ENCODE data around the gene AGXT. TPM values are rescaled to one million over a fixed set of nuclear protein-coding genes. Genes with fewer than 3 reads are reported as not detected.

The AGXT gene
- total and polyA plus RNA-seq, 5 donors, result 0.14 TPM; not detected in 4

DNA sequence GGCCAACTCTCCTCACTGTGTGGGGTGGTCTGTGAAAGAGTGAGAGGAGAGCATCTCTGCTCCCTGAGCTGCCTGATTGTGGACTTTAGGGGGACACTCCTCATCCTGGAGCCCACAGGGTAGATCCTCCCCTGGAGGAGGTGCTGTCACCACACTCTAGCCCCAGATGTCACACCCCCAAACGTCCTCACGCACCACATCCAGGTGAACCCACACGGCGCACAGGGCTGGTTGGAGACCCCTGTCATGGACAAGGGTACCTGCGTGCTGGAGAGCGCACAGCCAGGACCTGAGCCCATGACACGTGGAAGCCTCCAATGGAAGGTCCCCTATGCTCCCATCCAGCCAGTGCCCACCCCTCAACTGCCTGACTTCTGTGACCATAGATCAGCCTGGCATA, 10.5 kb downstream of the AGXT start:
- no peak overlapping the region for H3K27ac ChIP-seq (ENCODE audit: low read length)
- intact Hi-C loops (cut with DNase I), result no loop called here
- no peak for ATAC-seq
- H3K4me1 ChIP-seq (ENCODE audit: control insufficient read depth, insufficient read depth, low read length), result no peaks in the 10 kb centered on the region
- H3K4me3 ChIP-seq (ENCODE audit: low read length), result no peak overlapping the region
- WGBS, result 74% methylated on average over 7 of the region's 7 CpGs
- no peaks in the 10 kb centered on the region for H3K9me3 ChIP-seq (ENCODE audit: control insufficient read depth, low read length)
- peak in 2 of 3 donors; percentile 16 to 18 for DNase-seq
- H3K27me3 ChIP-seq (ENCODE audit: control insufficient read depth, insufficient read depth), result no peaks in the 10 kb centered on the region

DNA sequence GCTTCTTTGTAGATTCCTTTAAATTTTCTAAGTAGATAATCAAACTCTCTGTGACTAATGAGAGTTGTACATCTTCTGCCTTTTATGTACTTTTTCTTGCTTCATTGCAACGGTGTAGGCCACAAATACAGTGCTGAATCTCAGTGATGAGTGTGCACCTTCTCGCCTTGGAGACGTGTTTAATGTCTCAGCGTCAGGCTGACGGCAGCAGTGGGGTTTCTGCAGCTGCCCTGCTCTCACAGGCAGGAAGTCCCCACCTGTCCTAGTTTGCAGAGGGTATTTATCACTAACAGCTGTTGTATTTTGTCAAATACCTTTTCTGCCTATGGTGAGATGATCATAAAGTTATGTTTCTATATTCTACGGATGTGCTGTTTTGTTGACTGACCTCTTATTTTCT, 13.3 kb downstream of the AGXT start:
- intact Hi-C loops (cut with DNase I), result no loop called here
- 58% methylated on average over 6 of the region's 6 CpGs for WGBS
- H3K27ac ChIP-seq (ENCODE audit: low read length), result no peak overlapping the region
- no peaks in the 10 kb centered on the region for H3K9me3 ChIP-seq (ENCODE audit: control insufficient read depth, low read length)
- ATAC-seq (no peak), DNase-seq (no peak)
- no peak overlapping the region for H3K4me3 ChIP-seq (ENCODE audit: low read length)
- H3K27me3 ChIP-seq (ENCODE audit: control insufficient read depth, insufficient read depth), result no peaks in the 10 kb centered on the region
- H3K4me1 ChIP-seq (ENCODE audit: control insufficient read depth, insufficient read depth, low read length), result no peaks in the 10 kb centered on the region

DNA sequence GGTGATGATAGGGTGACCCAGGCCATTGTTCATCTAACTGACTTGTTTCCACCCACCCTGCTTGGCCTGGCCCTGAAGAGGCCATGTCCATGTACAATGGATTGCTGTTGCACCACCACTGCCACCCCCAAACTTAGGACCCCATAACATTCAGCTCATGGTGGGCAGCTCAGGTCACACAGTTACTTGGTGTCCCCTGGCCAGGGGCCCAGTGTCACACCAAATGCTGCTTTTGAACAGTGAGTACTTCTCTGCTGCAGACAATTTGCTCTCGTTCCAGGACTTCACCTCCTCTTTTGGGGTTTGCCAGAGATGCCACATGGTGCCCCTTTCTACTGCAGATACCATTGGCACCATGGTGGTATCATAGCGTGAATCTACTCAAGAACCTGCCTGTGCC, 15.6 kb downstream of the AGXT start:
- intact Hi-C loops (cut with DNase I), result no loop called here
- ATAC-seq (no peak), DNase-seq (peak in 2 of 3 donors; percentile 21 to 30)
- H3K9me3 ChIP-seq (ENCODE audit: control insufficient read depth, low read length), result no peaks in the 10 kb centered on the region
- H3K27me3 ChIP-seq (ENCODE audit: control insufficient read depth, insufficient read depth), result no peaks in the 10 kb centered on the region
- no peak overlapping the region for H3K4me3 ChIP-seq (ENCODE audit: low read length)
- WGBS, result 82% methylated on average over 2 of the region's 2 CpGs
- H3K4me1 ChIP-seq (ENCODE audit: control insufficient read depth, insufficient read depth, low read length), result no peaks in the 10 kb centered on the region
- no peak overlapping the region for H3K27ac ChIP-seq (ENCODE audit: low read length)

DNA sequence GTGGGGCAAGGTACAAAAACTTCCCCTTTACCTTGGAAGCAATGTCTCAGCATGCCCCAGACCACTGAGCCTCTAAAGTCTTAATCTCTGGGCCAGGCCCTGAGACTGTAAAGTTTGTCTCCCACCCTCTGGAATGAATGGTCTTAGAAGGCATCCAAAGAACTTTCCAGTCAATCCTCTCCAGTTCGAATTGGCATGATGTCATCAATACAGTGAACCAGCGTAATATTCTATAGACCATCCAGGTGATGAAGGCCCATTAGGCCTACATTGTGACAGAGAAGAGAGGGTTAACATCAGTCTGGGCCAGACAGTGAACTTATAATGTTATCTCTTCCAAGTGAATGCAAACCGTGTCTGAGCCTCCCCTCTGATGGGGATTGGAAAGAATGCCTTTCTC, 16.1 kb downstream of the AGXT start:
- no peak for ATAC-seq
- H3K27ac ChIP-seq (ENCODE audit: low read length), result no peak overlapping the region
- H3K4me1 ChIP-seq (ENCODE audit: control insufficient read depth, insufficient read depth, low read length), result no peaks in the 10 kb centered on the region
- DNase-seq, result no peak
- H3K27me3 ChIP-seq (ENCODE audit: control insufficient read depth, insufficient read depth), result no peaks in the 10 kb centered on the region
- no peak overlapping the region for H3K4me3 ChIP-seq (ENCODE audit: low read length)
- intact Hi-C loops (cut with DNase I), result no loop called here
- H3K9me3 ChIP-seq (ENCODE audit: control insufficient read depth, low read length), result no peaks in the 10 kb centered on the region
- WGBS, result 76% methylated on average over 3 of the region's 3 CpGs

DNA sequence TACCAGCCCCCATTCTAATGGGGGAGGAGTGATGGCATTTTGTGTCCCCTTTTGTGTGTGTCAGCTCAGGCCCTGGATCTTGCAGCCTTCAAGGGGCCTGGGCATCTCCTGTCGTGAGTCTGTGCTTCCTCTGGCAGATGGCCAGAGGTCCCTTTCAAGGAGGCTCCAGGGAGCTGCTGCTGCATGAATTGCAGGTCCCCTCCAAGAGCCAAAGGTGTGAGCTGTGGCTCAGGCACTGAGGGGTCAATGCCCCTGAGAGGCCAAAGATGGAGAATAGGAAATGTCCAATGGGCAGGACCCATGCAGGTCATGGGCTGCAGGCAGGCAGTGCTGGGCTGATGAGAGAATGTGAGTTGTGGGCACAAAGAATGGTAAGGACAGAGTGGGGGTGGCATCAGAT, 16.9 kb downstream of the AGXT start:
- Histone ChIP-seq H3K4me3 (ENCODE audit: low read length) (no peak overlapping the region), H3K27me3 (ENCODE audit: control insufficient read depth, insufficient read depth) (no peaks in the 10 kb centered on the region), H3K9me3 (ENCODE audit: control insufficient read depth, low read length) (no peaks in the 10 kb centered on the region), H3K27ac (ENCODE audit: low read length) (no peak overlapping the region), H3K4me1 (ENCODE audit: control insufficient read depth, insufficient read depth, low read length) (no peaks in the 10 kb centered on the region)
- WGBS, result 39% methylated on average over 1 of the region's 1 CpG
- no peak for ATAC-seq
- intact Hi-C loops (cut with DNase I), result no loop called here
- peak in 1 of 3 donors; percentile 27 for DNase-seq

DNA sequence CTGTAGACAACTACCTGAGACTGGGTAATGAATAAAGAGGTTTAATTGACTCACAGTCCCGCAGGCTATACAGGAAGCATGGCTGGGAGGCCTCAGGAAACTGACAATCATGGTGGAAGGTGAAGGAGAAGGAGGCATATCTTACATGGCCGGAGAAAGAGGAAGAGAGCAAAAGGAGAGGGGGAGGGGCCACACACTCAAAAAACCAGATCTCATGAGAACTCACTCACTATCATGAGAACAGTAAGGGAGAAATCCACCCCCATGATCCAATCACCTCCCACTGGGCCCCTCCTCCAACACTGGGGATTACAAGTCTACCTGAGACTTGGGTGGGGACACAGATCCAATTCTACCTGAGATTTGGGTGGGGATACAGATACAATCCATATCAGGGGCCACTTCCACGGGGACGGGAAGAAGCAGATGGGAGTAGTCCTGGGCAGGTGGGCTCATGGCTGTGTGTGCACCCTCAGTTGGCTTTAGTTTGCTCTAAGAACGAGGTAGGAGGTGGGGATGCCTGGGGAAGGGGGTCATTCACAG, 17.5 kb downstream of the AGXT start:
- Histone ChIP-seq H3K27me3 (ENCODE audit: control insufficient read depth, insufficient read depth) (no peaks in the 10 kb centered on the region), H3K4me3 (ENCODE audit: low read length) (no peak overlapping the region), H3K9me3 (ENCODE audit: control insufficient read depth, low read length) (no peaks in the 10 kb centered on the region), H3K4me1 (ENCODE audit: control insufficient read depth, insufficient read depth, low read length) (no peaks in the 10 kb centered on the region), H3K27ac (ENCODE audit: low read length) (no peak overlapping the region)
- peak in 1 of 3 donors; percentile 11 for DNase-seq
- WGBS, result 79% methylated on average over 5 of the region's 5 CpGs
- ATAC-seq, result no peak
- intact Hi-C loops (cut with DNase I), result no loop called here

DNA sequence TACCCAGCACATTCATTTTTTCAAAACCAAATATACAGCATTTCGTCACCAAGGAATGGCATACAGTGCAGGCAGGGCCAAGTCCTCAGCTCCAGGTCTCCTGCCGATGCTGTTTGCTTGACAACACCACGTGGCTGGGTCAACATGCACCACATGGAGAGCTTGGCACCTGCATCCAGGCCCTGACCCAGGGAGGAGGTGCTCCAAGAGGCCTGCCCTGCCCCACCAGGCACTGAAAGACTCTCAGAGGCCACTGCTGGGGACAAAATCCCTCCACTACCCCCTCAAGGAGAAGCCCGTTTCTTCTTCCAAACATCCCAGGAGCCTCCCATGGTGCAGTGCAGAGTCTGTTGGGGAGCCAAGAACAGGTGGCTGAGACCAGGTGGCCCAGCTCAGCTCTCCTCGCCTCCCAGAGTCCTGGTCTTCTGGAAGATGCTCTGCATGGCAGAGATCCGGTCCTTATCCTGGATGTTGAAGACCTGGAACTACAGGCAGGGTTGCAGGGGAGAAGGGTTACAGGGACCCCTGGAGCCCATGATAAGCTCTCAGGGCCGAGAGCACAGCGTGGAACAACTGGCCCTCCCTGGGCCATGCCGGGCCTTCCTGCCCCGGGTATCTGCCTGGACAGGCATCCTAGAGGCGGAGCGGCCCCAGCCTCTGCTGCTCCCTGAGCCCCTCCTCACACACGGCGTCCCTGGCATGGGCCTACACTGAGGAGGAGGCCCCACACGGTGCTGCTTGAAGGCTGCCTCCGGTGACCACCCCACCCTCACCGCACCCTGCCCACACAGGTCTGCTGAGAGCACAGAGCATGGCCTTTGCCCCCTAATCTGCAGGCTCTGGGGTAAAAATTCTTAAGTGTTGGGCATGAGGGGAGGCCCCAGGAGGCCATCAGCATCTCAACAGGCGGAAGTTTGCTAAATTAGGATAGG, 18.3 kb downstream of the AGXT start:
- intact Hi-C loops (cut with DNase I), result no loop called here
- Histone ChIP-seq H3K27me3 (ENCODE audit: control insufficient read depth, insufficient read depth) (no peaks in the 10 kb centered on the region), H3K9me3 (ENCODE audit: control insufficient read depth, low read length) (no peaks in the 10 kb centered on the region), H3K27ac (ENCODE audit: low read length) (no peak overlapping the region), H3K4me1 (ENCODE audit: control insufficient read depth, insufficient read depth, low read length) (no peaks in the 10 kb centered on the region), H3K4me3 (ENCODE audit: low read length) (no peak overlapping the region)
- peak in 2 of 3 donors; percentile 16 to 49 for DNase-seq
- ATAC-seq, result no peak
- WGBS, result 77% methylated on average over 18 of the region's 18 CpGs

DNA sequence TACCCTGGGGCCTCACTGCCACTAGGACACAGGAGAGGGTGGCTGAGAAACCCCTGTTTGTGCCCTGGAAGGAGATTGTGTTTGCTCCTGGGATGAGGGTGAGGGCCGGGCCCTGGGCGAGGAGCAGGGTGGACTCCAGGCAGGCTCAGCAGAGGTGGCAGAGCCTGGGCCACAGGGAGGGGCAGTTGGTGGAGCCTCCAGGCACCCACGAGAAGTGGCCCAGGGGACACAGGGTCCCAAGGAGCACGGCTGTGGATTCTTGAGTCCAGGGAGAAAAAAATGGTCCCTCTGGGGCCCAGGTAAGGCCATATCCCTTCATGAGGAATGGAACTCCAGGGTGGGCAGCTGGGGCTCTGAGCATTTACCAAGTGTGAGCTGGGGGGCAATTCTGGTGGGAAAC, 19.0 kb downstream of the AGXT start:
- ATAC-seq, result no peak
- Histone ChIP-seq H3K9me3 (ENCODE audit: control insufficient read depth, low read length) (no peaks in the 10 kb centered on the region), H3K27ac (ENCODE audit: low read length) (no peak overlapping the region), H3K4me3 (ENCODE audit: low read length) (no peak overlapping the region), H3K27me3 (ENCODE audit: control insufficient read depth, insufficient read depth) (no peaks in the 10 kb centered on the region), H3K4me1 (ENCODE audit: control insufficient read depth, insufficient read depth, low read length) (no peaks in the 10 kb centered on the region)
- intact Hi-C loops (cut with DNase I), result no loop called here
- WGBS, result 88% methylated on average over 4 of the region's 4 CpGs
- DNase-seq, result peak in 2 of 3 donors; percentile 20 to 28

DNA sequence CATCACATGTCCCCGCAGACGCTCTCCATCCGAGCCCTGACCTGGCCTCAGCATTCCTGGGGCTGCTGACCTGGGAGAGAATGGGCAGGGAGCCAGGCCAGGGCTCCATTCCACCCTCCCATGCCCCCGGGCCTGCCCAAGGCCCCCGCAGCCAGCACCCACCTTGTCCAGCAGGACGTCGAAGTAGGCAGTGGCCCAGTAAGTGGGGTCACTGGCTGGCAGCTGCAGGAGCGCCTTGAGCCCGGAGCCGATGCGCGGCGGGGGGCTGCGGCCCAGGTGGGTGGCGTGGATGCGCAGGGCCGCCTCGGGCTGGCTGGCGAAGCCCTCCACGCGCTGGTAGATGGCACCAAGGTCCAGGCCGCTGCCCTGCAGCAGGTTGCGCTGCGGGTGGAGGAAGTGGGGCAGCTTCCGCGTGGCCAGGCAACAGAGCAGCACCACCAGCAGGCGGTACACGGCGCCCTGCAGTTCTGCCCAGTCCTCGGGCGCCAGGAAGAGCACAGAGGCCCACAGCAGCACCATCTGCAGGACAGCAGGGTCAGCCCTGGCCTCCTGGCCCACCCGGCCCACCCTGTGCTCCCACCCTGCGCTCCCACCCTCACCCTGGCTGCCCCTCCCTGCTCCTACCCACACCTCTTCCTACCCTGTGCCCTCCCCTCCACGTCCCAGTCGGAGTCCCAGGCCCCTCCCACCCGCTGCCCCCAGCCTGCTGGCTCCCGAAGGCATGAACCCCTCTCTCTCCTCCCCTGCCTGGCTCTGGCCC, 19.7 kb downstream of the AGXT start:
- H3K9me3 ChIP-seq (ENCODE audit: control insufficient read depth, low read length), result no peaks in the 10 kb centered on the region
- ATAC-seq (no peak), DNase-seq (peak; percentile 4 to 49 (median 24))
- no peak overlapping the region for H3K4me3 ChIP-seq (ENCODE audit: low read length)
- intact Hi-C loops (cut with DNase I), result no loop called here
- WGBS, result 88% methylated on average over 37 of the region's 37 CpGs
- H3K27me3 ChIP-seq (ENCODE audit: control insufficient read depth, insufficient read depth), result no peaks in the 10 kb centered on the region
- no peak overlapping the region for H3K27ac ChIP-seq (ENCODE audit: low read length)
- H3K4me1 ChIP-seq (ENCODE audit: control insufficient read depth, insufficient read depth, low read length), result no peaks in the 10 kb centered on the region

DNA sequence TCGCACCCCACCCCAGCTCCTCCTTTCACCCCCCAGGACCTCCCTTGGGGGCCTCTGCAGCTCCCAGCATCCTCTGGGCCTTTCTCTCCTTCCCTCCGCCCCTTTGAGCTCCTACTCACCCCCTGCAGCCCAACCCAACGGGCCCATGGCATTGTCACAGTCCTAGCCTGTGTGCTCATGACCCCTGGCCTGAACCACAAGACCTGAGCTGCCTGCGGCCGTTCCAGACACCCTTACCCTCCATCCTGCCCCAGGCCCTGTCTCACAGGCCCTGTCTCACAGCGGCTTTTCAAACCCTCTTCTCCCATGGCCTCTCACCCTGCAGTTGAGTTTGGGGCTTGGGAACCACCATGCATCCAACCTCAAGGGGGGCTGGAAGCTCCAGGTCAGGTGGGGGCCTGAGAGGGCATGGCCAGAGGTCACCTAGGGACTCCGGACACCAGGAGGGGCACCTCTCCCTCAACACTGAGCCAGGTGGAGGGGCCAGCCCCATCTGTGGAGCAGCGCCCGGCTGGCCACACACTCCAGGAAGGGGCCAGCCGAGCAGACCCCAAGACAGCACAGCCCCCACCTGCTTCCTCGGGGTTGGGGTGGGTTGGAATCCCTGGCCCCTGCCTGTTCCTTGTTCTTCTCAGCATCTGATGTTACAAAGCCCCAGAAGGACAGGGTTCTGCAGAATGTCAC, 20.4 kb downstream of the AGXT start:
- H3K4me1 ChIP-seq (ENCODE audit: control insufficient read depth, insufficient read depth, low read length), result no peaks in the 10 kb centered on the region
- H3K27me3 ChIP-seq (ENCODE audit: control insufficient read depth, insufficient read depth), result no peaks in the 10 kb centered on the region
- H3K27ac ChIP-seq (ENCODE audit: low read length), result no peak overlapping the region
- no peak overlapping the region for H3K4me3 ChIP-seq (ENCODE audit: low read length)
- no peak for ATAC-seq
- H3K9me3 ChIP-seq (ENCODE audit: control insufficient read depth, low read length), result no peaks in the 10 kb centered on the region
- WGBS, result 85% methylated on average over 11 of the region's 11 CpGs
- intact Hi-C loops (cut with DNase I), result no loop called here
- DNase-seq, result peak; percentile 6 to 25 (median 13)

Measured in right cardiac atrium (tissue), 5 donors.